ENCODE data around the gene ARFGAP1.

- TF ChIP-seq CTCF (conservative IDR thresholded peaks at IDR 0.05; ENCODE audit: low read depth in 2 of 2), result no peak
- TF ChIP-seq EZH2phosphoT487 (IDR thresholded peaks at IDR 0.05; ENCODE audit: unreplicated experiment), result no peak
- TF ChIP-seq EZH2 (IDR thresholded peaks at IDR 0.05; ENCODE audit: low read depth, unreplicated experiment), result no peak
- no peak for TF ChIP-seq POLR2AphosphoS5 (IDR thresholded peaks at IDR 0.05; ENCODE audit: low read depth)
- TF ChIP-seq CREB1 (CRISPR knock-in tag; IDR thresholded peaks at IDR 0.05; ENCODE audit: low read depth), result no peak
- TF ChIP-seq REST (IDR thresholded peaks at IDR 0.05; ENCODE audit: unreplicated experiment), result no peak
Observed at GRCh38 chr20:63267691-63268090, 4.9 kb upstream of the ARFGAP1 start.
